K562 (cell line): ENCODE results near the gene ALCAM. TPM values are rescaled to one million over a fixed set of nuclear protein-coding genes. Genes with fewer than 3 reads are reported as not detected.

Experiments used
- ATAC-seq: fragments of 200-7000 bp; cut with Tn5 transposase; 3 replicates; pipeline ENCODE4 v1.9.1; 2020; ENCODE audit warnings: moderate library complexity
- BruUV-seq: library from RNA; stranded (reverse); fragments of 400-500 nt; replicated peaks from 2 replicates; lab custom pipeline; 2021; lab: Mats Ljungman, UMichigan
- CTCF ChIA-PET: fragments of 300-600 bp; formaldehyde crosslinking; extraction: SDS; loops from one replicate; lab custom pipeline; 2021; ENCODE audit warnings: low intra/inter-chr PET ratio; lab: Yijun Ruan, JAX
- POLR2A ChIA-PET: fragments of 300-600, 350-650 bp; sonication (Branson Sonifier 250); formaldehyde crosslinking; extraction: SDS; loops from one replicate; lab custom pipeline; 2021; ENCODE audit warnings: antibody characterized with exemption, inconsistent platforms; lab: Yijun Ruan, JAX
- DNase-seq, 4 experiments: peaks; one replicate each; pipeline versions ENCODE4 v3.0.0 to v3.0.0-alpha.2; 2011 to 2018; ENCODE audit warnings: low spot score in 3 of 4, mixed read lengths in 3 of 4; ENCODE audit errors: extremely low read depth in 1 of 4
- FAIRE-seq: peaks from 2 replicates; lab custom pipeline; 2011; peaks lifted over from hg19 to GRCh38; lab: Jason Lieb, UNC
- H2AFZ ChIP-seq: 2 replicates; pipeline ENCODE4 v1.6.0; 2011; ENCODE audit warnings: low read depth, low read length, control low read depth, inconsistent platforms
- H3K27ac ChIP-seq: fragments of 200-600 bp; 3 replicates; pipeline ENCODE4 v1.8.0; 2011; ENCODE audit warnings: low read depth, mild to moderate bottlenecking, control low read depth, inconsistent platforms, low read length, moderate library complexity, mixed read lengths; ENCODE audit errors: extremely low read depth
- H3K27me3 ChIP-seq, 2 experiments: fragments of 300-600 bp in 1 of 2; 2 replicates in 1 of 2; 3 replicates in 1 of 2; pipeline versions ENCODE4 v1.6.0 to v1.8.0; 2011; ENCODE audit warnings: inconsistent platforms in 2 of 2, low read length in 2 of 2, mild to moderate bottlenecking in 1 of 2, mixed read lengths in 1 of 2, moderate library complexity in 1 of 2; ENCODE audit not compliant: control insufficient read depth in 2 of 2, insufficient read depth in 2 of 2
- H3K36me3 ChIP-seq: fragments of 300-600 bp; 3 replicates; pipeline ENCODE4 v1.8.0; 2011; ENCODE audit warnings: mild to moderate bottlenecking, low read length, inconsistent platforms; ENCODE audit not compliant: control insufficient read depth, insufficient read depth
- H3K4me1 ChIP-seq, 2 experiments: fragments of 200-600 bp in 1 of 2; replicated peaks in 1 of 2; 2 replicates in 1 of 2; 3 replicates in 1 of 2; pipeline versions ENCODE4 v1.5.1 to v1.8.0; 2011; ENCODE audit warnings: inconsistent platforms in 2 of 2, low read length in 2 of 2, mild to moderate bottlenecking in 1 of 2, mixed read lengths in 1 of 2, moderate library complexity in 1 of 2; ENCODE audit not compliant: control insufficient read depth in 2 of 2, insufficient read depth in 2 of 2
- H3K4me2 ChIP-seq: 2 replicates; pipeline ENCODE4 v1.6.1; 2011; ENCODE audit warnings: low read length, control low read depth, inconsistent platforms, mixed read lengths; ENCODE audit not compliant: insufficient read depth
- H3K4me3 ChIP-seq: fragments of 200-600 bp; sonication (generic), shearing (Covaris generic); 2 replicates; pipeline ENCODE4 v1.5.1; 2016; ENCODE audit warnings: control low read depth, inconsistent platforms
- H3K79me2 ChIP-seq: fragments of 200-600 bp; 3 replicates; pipeline ENCODE4 v1.8.0; 2011; ENCODE audit warnings: low read length, inconsistent platforms; ENCODE audit not compliant: control insufficient read depth, insufficient read depth
- H3K9ac ChIP-seq, 2 experiments: 2 replicates each; pipeline versions ENCODE4 v1.6.0 to v1.6.1; 2011; ENCODE audit warnings: low read depth in 2 of 2, low read length in 2 of 2, control low read depth in 1 of 2, inconsistent platforms in 1 of 2, mild to moderate bottlenecking in 1 of 2, mixed read lengths in 1 of 2; ENCODE audit not compliant: insufficient read depth in 1 of 2
- H3K9me1 ChIP-seq: one replicate; pipeline ENCODE4 v1.6.0; 2011; ENCODE audit warnings: inconsistent platforms, mild to moderate bottlenecking, low read length, moderate library complexity; ENCODE audit not compliant: control insufficient read depth, insufficient read depth
- H3K9me3 ChIP-seq: replicated peaks from 2 replicates; pipeline ENCODE4 v1.5.1; 2011; ENCODE audit warnings: low read depth, low read length, inconsistent platforms; ENCODE audit not compliant: control insufficient read depth, insufficient read depth
- H4K20me1 ChIP-seq: replicated peaks from 2 replicates; pipeline ENCODE4 v1.6.1; 2011; ENCODE audit warnings: low read length, inconsistent platforms, mixed read lengths; ENCODE audit not compliant: control insufficient read depth, insufficient read depth
- CAMTA2 ChIP-seq: fragments of 250-450 bp; sonication (Bioruptor Pico); conservative IDR thresholded peaks from 2 replicates; pipeline ENCODE4 v1.5.1; 2022
- FUS ChIP-seq: fragments of 200-400 bp; formaldehyde crosslinking; optimal IDR thresholded peaks from 2 replicates; pipeline ENCODE3; 2017; ENCODE audit warnings: low read depth, low read length
- GATA2 ChIP-seq: sonication (generic); formaldehyde crosslinking; IDR thresholded peaks from 2 replicates; pipeline ENCODE4 v1.4.0; 2020; ENCODE audit warnings: mild to moderate bottlenecking, missing genetic modification reagents
- GATAD2A ChIP-seq: fragments of 450-650 bp; IDR thresholded peaks from 2 replicates; pipeline ENCODE4 v1.6.1; 2017
- GATAD2B ChIP-seq: fragments of 450-650 bp; IDR thresholded peaks from 2 replicates; pipeline ENCODE4 v1.6.1; 2017; ENCODE audit warnings: mild to moderate bottlenecking, borderline replicate concordance
- JUNB ChIP-seq: fragments of 450-650 bp; formaldehyde crosslinking; conservative IDR thresholded peaks from 2 replicates; pipeline ENCODE4 v1.4.0; 2020; ENCODE audit warnings: mild to moderate bottlenecking
- ZNF324 ChIP-seq: fragments of 250-450 bp; sonication (Bioruptor Pico); IDR thresholded peaks from 2 replicates; pipeline ENCODE4 v1.4.0; 2020; ENCODE audit warnings: mild to moderate bottlenecking
- ZNF583 ChIP-seq: fragments of 250-450 bp; sonication (Bioruptor Pico); IDR thresholded peaks from 2 replicates; pipeline ENCODE4 v1.4.0; 2020
- WGBS: fragments of 100-300 bp; shearing (Covaris generic); methylation state at CpG from one replicate; pipeline ENCODE4 v1.1.6; 2016; ENCODE audit warnings: low coverage, mixed read lengths; ENCODE audit not compliant: insufficient coverage; ENCODE audit errors: missing lambda C conversion rate; 5-methylcytosine and 5-hydroxymethylcytosine counted together
- in situ Hi-C: fragments of 300-500 bp; cut with MboI; formaldehyde crosslinking; loops from 4 replicates; pipeline ENCODE4 v1.15.0; 2018; ENCODE audit warnings: inconsistent platforms, mixed read lengths
- intact Hi-C: fragments of 100-400 bp; cut with micrococcal nuclease; formaldehyde crosslinking; loops from 2 replicates; pipeline ENCODE4 v1.14.2; 2022
- polyA plus RNA-seq, 8 experiments: library from polyadenylated mRNA; depleted of rRNA in 4 of 8; stranded (reverse) in 5 of 8; unstranded in 3 of 8; fragments of >200 nt; fragmentation: Nextera tagmentation in 2 of 8; fragmentation: Illumina TruSeq in 1 of 8; extraction: Ambion mirVana in 2 of 8; extraction: Trizol in 1 of 8; gene quantifications; 2 replicates each; pipeline versions ENCODE4 v1.2.1 to v1.2.3, GENCODE V29; 2011 to 2014; ENCODE audit warnings: inconsistent platforms in 1 of 8, missing spikeins in 1 of 8
- total RNA-seq, 7 experiments: library from RNA; depleted of rRNA in 6 of 7; stranded (reverse); fragments of >200 nt in 6 of 7; fragmentation: Illumina TruSeq in 2 of 7; extraction: Trizol in 2 of 7; gene quantifications; 2 replicates each; pipeline versions ENCODE4 v1.2.1 to v1.2.3, GENCODE V29; 2011 to 2021; ENCODE audit warnings: low replicate concordance in 1 of 7

ALCAM gene
- total and polyA plus RNA-seq, 9 of the 15 experiments (the other 6 are each of a cell fraction or from before 2014, with no cell fraction given) = 0.03 to 0.98 (median 0.14) TPM; not detected in 1

- intact Hi-C loops (no loop called here), in situ Hi-C loops (no loop called here)
- Histone ChIP-seq H3K4me3 (no peak overlapping the region), H3K79me2 (no peaks in the 10 kb centered on the region), H3K9me1 (no peaks in the 10 kb centered on the region), H3K27me3 (no peaks in the 10 kb centered on the region), H2AFZ (no peak overlapping the region), H3K9me3 (no peaks in the 10 kb centered on the region), H3K4me1 (peaks cover 5 to 23% of the 10 kb centered on the region in 2 experiments; a peak in 4 of 5 replicates), H3K36me3 (no peaks in the 10 kb centered on the region), H3K4me2 (no peak overlapping the region), H4K20me1 (no peaks in the 10 kb centered on the region), H3K27ac (no peak overlapping the region), H3K9ac (no peak overlapping the region)
- TF ChIP-seq CAMTA2 = no peak
- no peak for TF ChIP-seq ZNF583 (CRISPR knock-in tag)
- TF ChIP-seq GATAD2B = no peak
- TF ChIP-seq ZNF324 = no peak
- TF ChIP-seq GATAD2A = no peak
- no peak for TF ChIP-seq GATA2 (CRISPR knock-in tag)
- TF ChIP-seq JUNB = no peak
- TF ChIP-seq FUS = no peak
- DNase-seq (no peak), FAIRE-seq (no peak), ATAC-seq (no peak)
- ChIA-PET CTCF (no interaction called here), POLR2A (no interaction called here)
- BruUV-seq = no TSS peak
- 47% methylated on average over 4 of the region's 4 CpGs for WGBS
These were observed 243.8 kb downstream of the ALCAM start for GRCh38 chr3:105610473-105610872.
